ENCODE measurements around the gene GDF2.

The GDF2 gene

GRCh38 chr10:47376522-47377220 is 54.4 kb downstream of the GDF2 start:
- no peak for TF ChIP-seq CTCF (IDR thresholded peaks at IDR 0.05; ENCODE audit: low read depth, low read length)

More at GRCh38 chr10:47376522-47377220, 54.4 kb downstream of the GDF2 start:
- H3K4me3 ChIP-seq (ENCODE audit: low read depth, low read length): no peak overlapping the region

Data from WI38 (cell line).